Measurements from ENCODE around the gene ERBB3.

The ERBB3 gene

DNA sequence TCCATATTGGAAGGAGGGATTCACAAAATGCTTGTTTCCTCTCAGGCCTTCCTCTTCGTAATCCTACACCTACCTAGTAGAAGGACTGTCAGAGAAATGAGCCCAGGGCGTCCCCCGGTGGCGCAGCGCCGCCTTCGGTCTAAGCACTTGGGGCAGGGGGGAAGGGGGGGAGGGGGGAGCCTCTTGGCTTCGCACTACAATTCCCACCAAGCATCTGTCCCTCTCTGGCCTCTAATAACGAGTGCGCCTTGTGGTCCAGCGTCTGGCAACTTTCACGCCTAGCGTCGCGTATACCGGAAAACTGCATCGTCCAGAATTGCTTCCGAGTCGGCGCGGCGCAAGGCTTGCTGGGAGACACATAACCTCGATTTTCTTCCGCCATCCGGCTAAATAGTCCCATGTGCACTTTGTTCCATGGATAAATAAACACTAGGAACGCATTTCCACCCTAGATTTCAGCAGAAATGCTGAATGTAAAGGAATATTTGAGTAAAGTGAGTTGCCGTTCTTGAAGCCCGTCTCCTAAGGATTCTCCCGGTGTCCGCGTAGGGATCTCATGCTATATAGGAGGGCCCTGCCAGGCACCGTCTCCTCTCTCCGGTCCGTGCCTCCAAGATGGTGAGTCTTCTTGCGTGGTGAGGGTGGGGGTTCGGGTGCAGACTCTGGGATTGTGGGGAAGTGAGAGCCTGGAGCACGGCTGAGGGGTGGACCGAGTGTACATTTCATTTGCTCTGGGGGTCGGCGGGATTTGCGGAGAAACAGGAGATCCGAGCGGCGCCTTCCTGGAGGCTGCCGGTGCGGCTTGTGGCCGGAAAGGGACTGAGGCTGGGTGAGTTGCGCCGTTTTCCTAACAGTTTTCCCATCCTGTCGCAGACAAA, 38.2 kb upstream of the ERBB3 start, which contains the start of gene RPS26 (continued):
- TF ChIP-seq, protein P1, sequence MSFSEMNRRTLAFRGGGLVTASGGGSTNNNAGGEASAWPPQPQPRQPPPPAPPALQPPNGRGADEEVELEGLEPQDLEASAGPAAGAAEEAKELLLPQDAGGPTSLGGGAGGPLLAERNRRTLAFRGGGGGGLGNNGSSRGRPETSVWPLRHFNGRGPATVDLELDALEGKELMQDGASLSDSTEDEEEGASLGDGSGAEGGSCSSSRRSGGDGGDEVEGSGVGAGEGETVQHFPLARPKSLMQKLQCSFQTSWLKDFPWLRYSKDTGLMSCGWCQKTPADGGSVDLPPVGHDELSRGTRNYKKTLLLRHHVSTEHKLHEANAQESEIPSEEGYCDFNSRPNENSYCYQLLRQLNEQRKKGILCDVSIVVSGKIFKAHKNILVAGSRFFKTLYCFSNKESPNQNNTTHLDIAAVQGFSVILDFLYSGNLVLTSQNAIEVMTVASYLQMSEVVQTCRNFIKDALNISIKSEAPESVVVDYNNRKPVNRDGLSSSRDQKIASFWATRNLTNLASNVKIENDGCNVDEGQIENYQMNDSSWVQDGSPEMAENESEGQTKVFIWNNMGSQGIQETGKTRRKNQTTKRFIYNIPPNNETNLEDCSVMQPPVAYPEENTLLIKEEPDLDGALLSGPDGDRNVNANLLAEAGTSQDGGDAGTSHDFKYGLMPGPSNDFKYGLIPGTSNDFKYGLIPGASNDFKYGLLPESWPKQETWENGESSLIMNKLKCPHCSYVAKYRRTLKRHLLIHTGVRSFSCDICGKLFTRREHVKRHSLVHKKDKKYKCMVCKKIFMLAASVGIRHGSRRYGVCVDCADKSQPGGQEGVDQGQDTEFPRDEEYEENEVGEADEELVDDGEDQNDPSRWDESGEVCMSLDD (tag by site-specific recombination; IDR thresholded peaks at IDR 0.05), result peak; percentile 82
- TF ChIP-seq BCL11B (tag by site-specific recombination; IDR thresholded peaks at IDR 0.05; ENCODE audit: low read depth), result no peak
- TF ChIP-seq ZNF785 (tag by site-specific recombination; IDR thresholded peaks at IDR 0.05), result peak; percentile 34; the same call in 1 of the 2 replicates
- TF ChIP-seq ZNF175 (tag by site-specific recombination; IDR thresholded peaks at IDR 0.05), result no peak
- peak; percentile 90 for TF ChIP-seq SP2 (tag by site-specific recombination; IDR thresholded peaks at IDR 0.05)
- no peak for TF ChIP-seq ZNF747 (tag by site-specific recombination; IDR thresholded peaks at IDR 0.05)
- no peak for TF ChIP-seq ZNF776 (tag by site-specific recombination; IDR thresholded peaks at IDR 0.05; ENCODE audit: borderline replicate concordance)
- peak; percentile 99 for TF ChIP-seq ZNF2 (tag by site-specific recombination; IDR thresholded peaks at IDR 0.05)
- TF ChIP-seq, protein P2, sequence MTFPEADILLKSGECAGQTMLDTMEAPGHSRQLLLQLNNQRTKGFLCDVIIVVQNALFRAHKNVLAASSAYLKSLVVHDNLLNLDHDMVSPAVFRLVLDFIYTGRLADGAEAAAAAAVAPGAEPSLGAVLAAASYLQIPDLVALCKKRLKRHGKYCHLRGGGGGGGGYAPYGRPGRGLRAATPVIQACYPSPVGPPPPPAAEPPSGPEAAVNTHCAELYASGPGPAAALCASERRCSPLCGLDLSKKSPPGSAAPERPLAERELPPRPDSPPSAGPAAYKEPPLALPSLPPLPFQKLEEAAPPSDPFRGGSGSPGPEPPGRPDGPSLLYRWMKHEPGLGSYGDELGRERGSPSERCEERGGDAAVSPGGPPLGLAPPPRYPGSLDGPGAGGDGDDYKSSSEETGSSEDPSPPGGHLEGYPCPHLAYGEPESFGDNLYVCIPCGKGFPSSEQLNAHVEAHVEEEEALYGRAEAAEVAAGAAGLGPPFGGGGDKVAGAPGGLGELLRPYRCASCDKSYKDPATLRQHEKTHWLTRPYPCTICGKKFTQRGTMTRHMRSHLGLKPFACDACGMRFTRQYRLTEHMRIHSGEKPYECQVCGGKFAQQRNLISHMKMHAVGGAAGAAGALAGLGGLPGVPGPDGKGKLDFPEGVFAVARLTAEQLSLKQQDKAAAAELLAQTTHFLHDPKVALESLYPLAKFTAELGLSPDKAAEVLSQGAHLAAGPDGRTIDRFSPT (tag by site-specific recombination; IDR thresholded peaks at IDR 0.05), result peak; percentile 93
- no peak for TF ChIP-seq ZNF16 (tag by site-specific recombination; IDR thresholded peaks at IDR 0.05; ENCODE audit: low read depth)
- no peak for TF ChIP-seq ZNF768 (tag by site-specific recombination; IDR thresholded peaks at IDR 0.05)
- TF ChIP-seq, protein P3, sequence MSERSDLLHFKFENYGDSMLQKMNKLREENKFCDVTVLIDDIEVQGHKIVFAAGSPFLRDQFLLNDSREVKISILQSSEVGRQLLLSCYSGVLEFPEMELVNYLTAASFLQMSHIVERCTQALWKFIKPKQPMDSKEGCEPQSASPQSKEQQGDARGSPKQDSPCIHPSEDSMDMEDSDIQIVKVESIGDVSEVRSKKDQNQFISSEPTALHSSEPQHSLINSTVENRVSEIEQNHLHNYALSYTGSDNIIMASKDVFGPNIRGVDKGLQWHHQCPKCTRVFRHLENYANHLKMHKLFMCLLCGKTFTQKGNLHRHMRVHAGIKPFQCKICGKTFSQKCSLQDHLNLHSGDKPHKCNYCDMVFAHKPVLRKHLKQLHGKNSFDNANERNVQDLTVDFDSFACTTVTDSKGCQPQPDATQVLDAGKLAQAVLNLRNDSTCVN (tag by site-specific recombination; optimal IDR thresholded peaks at IDR 0.05), result peak; percentile 44
- TF ChIP-seq, protein P4, sequence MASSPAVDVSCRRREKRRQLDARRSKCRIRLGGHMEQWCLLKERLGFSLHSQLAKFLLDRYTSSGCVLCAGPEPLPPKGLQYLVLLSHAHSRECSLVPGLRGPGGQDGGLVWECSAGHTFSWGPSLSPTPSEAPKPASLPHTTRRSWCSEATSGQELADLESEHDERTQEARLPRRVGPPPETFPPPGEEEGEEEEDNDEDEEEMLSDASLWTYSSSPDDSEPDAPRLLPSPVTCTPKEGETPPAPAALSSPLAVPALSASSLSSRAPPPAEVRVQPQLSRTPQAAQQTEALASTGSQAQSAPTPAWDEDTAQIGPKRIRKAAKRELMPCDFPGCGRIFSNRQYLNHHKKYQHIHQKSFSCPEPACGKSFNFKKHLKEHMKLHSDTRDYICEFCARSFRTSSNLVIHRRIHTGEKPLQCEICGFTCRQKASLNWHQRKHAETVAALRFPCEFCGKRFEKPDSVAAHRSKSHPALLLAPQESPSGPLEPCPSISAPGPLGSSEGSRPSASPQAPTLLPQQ (tag by site-specific recombination; IDR thresholded peaks at IDR 0.05), result peak; percentile 94
- TF ChIP-seq ZNF664 (tag by site-specific recombination; IDR thresholded peaks at IDR 0.05), result peak; percentile 66; the same call in 1 of the 2 replicates
- peak; percentile 16 for TF ChIP-seq SETDB1 (IDR thresholded peaks at IDR 0.05; ENCODE audit: insufficient read length, low read length)
- TF ChIP-seq ZIC2 (tag by site-specific recombination; IDR thresholded peaks at IDR 0.05), result peak; percentile 55
- TF ChIP-seq, protein P5, sequence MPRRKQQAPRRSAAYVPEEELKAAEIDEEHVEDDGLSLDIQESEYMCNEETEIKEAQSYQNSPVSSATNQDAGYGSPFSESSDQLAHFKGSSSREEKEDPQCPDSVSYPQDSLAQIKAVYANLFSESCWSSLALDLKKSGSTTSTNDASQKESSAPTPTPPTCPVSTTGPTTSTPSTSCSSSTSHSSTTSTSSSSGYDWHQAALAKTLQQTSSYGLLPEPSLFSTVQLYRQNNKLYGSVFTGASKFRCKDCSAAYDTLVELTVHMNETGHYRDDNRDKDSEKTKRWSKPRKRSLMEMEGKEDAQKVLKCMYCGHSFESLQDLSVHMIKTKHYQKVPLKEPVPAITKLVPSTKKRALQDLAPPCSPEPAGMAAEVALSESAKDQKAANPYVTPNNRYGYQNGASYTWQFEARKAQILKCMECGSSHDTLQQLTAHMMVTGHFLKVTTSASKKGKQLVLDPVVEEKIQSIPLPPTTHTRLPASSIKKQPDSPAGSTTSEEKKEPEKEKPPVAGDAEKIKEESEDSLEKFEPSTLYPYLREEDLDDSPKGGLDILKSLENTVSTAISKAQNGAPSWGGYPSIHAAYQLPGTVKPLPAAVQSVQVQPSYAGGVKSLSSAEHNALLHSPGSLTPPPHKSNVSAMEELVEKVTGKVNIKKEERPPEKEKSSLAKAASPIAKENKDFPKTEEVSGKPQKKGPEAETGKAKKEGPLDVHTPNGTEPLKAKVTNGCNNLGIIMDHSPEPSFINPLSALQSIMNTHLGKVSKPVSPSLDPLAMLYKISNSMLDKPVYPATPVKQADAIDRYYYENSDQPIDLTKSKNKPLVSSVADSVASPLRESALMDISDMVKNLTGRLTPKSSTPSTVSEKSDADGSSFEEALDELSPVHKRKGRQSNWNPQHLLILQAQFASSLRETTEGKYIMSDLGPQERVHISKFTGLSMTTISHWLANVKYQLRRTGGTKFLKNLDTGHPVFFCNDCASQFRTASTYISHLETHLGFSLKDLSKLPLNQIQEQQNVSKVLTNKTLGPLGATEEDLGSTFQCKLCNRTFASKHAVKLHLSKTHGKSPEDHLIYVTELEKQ (tag by site-specific recombination; IDR thresholded peaks at IDR 0.05; ENCODE audit: borderline replicate concordance), result peak; percentile 54; the same call in 1 of the 2 replicates
- TF ChIP-seq, protein P6, sequence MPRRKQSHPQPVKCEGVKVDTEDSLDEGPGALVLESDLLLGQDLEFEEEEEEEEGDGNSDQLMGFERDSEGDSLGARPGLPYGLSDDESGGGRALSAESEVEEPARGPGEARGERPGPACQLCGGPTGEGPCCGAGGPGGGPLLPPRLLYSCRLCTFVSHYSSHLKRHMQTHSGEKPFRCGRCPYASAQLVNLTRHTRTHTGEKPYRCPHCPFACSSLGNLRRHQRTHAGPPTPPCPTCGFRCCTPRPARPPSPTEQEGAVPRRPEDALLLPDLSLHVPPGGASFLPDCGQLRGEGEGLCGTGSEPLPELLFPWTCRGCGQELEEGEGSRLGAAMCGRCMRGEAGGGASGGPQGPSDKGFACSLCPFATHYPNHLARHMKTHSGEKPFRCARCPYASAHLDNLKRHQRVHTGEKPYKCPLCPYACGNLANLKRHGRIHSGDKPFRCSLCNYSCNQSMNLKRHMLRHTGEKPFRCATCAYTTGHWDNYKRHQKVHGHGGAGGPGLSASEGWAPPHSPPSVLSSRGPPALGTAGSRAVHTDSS (tag by site-specific recombination; IDR thresholded peaks at IDR 0.05), result no peak
- no peak for TF ChIP-seq ZNF416 (tag by site-specific recombination; IDR thresholded peaks at IDR 0.05)
- peak; percentile 64; the same call in 1 of the 2 replicates for TF ChIP-seq KLF10 (tag by site-specific recombination; IDR thresholded peaks at IDR 0.05)
- TF ChIP-seq ZNF701 (tag by site-specific recombination; IDR thresholded peaks at IDR 0.05), result no peak
- TF ChIP-seq KLF8 (tag by site-specific recombination; IDR thresholded peaks at IDR 0.05), result peak; percentile 97
- peak; percentile 98 for TF ChIP-seq ZNF24 (tag by site-specific recombination; IDR thresholded peaks at IDR 0.05)
- TF ChIP-seq REPIN1 (tag by site-specific recombination; IDR thresholded peaks at IDR 0.05; ENCODE audit: low read depth), result peak; percentile 93
- TF ChIP-seq ZNF555 (tag by site-specific recombination; conservative IDR thresholded peaks at IDR 0.05), result no peak
- TF ChIP-seq ZNF654 (tag by site-specific recombination; IDR thresholded peaks at IDR 0.05; ENCODE audit: low read depth), result peak; percentile 33

Data from HEK293 (cell line).